Esophagus squamous epithelium (tissue), 4 donors: Measurements from ENCODE around the gene HEY2.

Experiments
- POLR2A ChIP-seq, 4 donors: fragments of 450-650 bp; IDR thresholded peaks; one replicate each; pipeline ENCODE4 v1.6.1; 2017; ENCODE audit warnings: antibody characterized with exemption in 4 of 4, mild to moderate bottlenecking in 4 of 4, moderate library complexity in 3 of 4
- TF ChIP-seq, protein P1 (sequence below), 6 experiments: fragments of 450-650 bp in 4 of 6; fragments of 200-600 bp in 2 of 6; sonication (generic) in 2 of 6; IDR thresholded peaks; one replicate each; pipeline ENCODE4 v1.5.1; 2016 to 2019; ENCODE audit warnings: antibody characterized with exemption in 6 of 6, mild to moderate bottlenecking in 4 of 6, moderate library complexity in 4 of 6

DNA sequence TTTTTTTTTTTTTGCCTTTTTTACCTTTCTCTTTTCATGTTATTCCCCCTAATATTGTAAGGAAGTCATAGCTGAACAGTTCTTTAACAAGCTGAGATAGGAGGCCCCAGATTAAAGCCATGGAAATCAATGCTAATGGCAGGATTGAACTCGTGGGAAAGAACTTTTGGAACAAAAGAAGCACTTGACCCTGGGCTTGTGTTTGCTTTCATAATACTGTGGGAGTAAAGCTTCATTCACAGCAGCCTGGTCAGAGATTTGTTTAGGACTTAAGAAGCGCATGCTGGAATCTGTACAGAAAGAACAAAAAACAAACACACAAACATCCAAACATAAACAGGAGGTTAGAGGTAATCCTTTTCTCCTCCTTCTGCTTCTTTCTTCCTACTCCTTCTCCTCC lies 5.1 kb downstream of the HEY2 start:
- no peak for TF ChIP-seq POLR2A (IDR thresholded peaks at IDR 0.05)
- TF ChIP-seq, protein P1, sequence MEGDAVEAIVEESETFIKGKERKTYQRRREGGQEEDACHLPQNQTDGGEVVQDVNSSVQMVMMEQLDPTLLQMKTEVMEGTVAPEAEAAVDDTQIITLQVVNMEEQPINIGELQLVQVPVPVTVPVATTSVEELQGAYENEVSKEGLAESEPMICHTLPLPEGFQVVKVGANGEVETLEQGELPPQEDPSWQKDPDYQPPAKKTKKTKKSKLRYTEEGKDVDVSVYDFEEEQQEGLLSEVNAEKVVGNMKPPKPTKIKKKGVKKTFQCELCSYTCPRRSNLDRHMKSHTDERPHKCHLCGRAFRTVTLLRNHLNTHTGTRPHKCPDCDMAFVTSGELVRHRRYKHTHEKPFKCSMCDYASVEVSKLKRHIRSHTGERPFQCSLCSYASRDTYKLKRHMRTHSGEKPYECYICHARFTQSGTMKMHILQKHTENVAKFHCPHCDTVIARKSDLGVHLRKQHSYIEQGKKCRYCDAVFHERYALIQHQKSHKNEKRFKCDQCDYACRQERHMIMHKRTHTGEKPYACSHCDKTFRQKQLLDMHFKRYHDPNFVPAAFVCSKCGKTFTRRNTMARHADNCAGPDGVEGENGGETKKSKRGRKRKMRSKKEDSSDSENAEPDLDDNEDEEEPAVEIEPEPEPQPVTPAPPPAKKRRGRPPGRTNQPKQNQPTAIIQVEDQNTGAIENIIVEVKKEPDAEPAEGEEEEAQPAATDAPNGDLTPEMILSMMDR (IDR thresholded peaks at IDR 0.05) = no peak
